ENCODE measurements around the gene MAP4.

GRCh38 chr3:47863391-47864128 is 152.7 kb downstream of the MAP4 start:
- TF ChIP-seq, protein P1, sequence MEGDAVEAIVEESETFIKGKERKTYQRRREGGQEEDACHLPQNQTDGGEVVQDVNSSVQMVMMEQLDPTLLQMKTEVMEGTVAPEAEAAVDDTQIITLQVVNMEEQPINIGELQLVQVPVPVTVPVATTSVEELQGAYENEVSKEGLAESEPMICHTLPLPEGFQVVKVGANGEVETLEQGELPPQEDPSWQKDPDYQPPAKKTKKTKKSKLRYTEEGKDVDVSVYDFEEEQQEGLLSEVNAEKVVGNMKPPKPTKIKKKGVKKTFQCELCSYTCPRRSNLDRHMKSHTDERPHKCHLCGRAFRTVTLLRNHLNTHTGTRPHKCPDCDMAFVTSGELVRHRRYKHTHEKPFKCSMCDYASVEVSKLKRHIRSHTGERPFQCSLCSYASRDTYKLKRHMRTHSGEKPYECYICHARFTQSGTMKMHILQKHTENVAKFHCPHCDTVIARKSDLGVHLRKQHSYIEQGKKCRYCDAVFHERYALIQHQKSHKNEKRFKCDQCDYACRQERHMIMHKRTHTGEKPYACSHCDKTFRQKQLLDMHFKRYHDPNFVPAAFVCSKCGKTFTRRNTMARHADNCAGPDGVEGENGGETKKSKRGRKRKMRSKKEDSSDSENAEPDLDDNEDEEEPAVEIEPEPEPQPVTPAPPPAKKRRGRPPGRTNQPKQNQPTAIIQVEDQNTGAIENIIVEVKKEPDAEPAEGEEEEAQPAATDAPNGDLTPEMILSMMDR (IDR thresholded peaks at IDR 0.05 in 4 of 5, conservative IDR thresholded peaks at IDR 0.05 in 1 of 5): no peak
- TF ChIP-seq POLR2A (IDR thresholded peaks at IDR 0.05): no peak
